D721Med (cell line): ENCODE measurements around the gene XXYLT1.

Source experiments
- DNase-seq: peaks from one replicate; pipeline ENCODE4 v3.0.0; 2011; ENCODE audit warnings: low spot score; ENCODE audit not compliant: insufficient read length
- FAIRE-seq: peaks from 2 replicates; lab custom pipeline; 2011; peaks lifted over from hg19 to GRCh38; lab: Jason Lieb, UNC
- CTCF ChIP-seq: IDR thresholded peaks from 2 replicates; pipeline ENCODE4 v1.5.1; 2012; ENCODE audit warnings: mild to moderate bottlenecking, control low read depth; ENCODE audit not compliant: insufficient read depth; ENCODE audit errors: missing control alignments

Gene XXYLT1

DNA sequence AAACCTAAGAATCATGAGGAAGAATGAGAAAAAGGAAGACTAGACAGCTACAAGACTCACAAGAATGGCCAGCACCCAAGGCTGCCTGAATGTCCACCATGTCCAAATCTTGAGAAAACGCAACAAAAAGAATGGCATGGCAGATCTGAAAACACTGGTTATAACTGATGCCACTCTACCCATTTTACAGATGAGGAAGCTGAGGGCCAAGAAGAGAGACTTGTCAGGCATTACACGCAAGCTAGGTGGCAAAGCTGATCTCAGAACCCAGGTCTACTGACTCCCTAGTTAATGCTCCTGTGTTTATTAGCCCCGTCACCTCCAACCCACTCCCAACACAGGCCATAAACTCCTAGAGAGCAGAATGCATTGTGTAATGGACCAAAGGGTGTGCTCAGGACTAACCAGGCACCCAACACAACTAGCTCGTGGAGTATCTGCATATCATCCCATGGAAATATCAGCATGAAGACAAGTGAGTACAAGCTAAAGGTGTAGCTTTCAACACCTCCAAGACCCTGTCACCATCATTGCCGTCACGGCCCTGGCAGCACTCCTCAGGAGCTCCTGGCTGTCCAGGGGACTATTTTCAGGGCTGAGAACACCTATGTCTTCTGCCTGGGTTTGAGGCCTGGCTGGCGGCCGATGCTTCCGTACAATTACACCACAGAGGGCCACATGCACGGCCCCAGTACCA, 111.7 kb downstream of the XXYLT1 start:
- FAIRE-seq (no peak), DNase-seq (no peak)
- TF ChIP-seq CTCF, result no peak

GRCh38 chr3:195156286-195156890, 114.6 kb downstream of the XXYLT1 start:
- DNase-seq (no peak), FAIRE-seq (no peak)
- TF ChIP-seq CTCF, result no peak

- FAIRE-seq, result no peak
Observed at GRCh38 chr3:195155570-195156241, 115.3 kb downstream of the XXYLT1 start.

GRCh38 chr3:195154793-195155535, 116.0 kb downstream of the XXYLT1 start:
- FAIRE-seq (no peak), DNase-seq (no peak)
- no peak for TF ChIP-seq CTCF

More at GRCh38 chr3:195155570-195156241, 115.3 kb downstream of the XXYLT1 start:
- DNase-seq, result no peak
- no peak for TF ChIP-seq CTCF

GRCh38 chr3:195154111-195154791, 116.7 kb downstream of the XXYLT1 start:
- no peak for DNase-seq

More at GRCh38 chr3:195154111-195154791, 116.7 kb downstream of the XXYLT1 start:
- TF ChIP-seq CTCF, result no peak
- no peak for FAIRE-seq
